ENCODE data around the gene IL2RA.

The IL2RA gene

DNA sequence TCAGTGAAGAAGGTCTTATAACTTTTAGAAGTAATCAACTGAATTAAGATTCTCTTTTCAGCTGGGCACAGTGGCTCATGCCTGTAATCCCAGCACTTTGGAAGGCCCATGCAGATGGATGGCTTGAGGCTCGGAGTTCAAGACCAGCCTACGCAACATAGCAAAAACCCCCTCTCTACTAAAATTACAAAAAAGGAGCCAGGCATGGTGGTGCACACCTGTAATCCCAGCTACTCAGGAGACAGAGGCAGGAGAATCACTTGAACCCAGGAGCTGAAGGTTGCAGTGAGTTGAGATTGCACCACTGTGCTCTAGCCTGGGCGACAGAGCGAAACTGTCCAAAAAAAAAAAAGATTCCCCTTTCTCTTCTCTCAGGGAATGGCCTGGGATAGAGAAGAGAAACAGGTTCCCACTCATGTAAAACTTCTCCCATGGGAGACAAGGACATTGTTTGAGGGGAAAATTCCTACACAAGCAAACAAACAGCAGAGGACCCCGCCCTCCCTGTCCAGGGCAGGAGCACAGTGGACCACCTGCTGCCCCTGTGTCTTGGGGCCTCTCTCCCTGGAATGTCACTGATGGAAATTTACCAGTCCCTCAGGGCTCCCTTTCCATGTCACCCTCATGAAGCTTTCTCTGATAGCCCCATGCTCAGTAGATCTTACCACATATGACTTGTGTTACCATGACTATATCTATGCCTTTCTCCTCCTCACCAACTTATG is 5.6 kb downstream of the IL2RA start:
- no peak overlapping the region for H3K4me3 ChIP-seq (ENCODE audit: low read depth, low read length)
- TF ChIP-seq, protein P1, sequence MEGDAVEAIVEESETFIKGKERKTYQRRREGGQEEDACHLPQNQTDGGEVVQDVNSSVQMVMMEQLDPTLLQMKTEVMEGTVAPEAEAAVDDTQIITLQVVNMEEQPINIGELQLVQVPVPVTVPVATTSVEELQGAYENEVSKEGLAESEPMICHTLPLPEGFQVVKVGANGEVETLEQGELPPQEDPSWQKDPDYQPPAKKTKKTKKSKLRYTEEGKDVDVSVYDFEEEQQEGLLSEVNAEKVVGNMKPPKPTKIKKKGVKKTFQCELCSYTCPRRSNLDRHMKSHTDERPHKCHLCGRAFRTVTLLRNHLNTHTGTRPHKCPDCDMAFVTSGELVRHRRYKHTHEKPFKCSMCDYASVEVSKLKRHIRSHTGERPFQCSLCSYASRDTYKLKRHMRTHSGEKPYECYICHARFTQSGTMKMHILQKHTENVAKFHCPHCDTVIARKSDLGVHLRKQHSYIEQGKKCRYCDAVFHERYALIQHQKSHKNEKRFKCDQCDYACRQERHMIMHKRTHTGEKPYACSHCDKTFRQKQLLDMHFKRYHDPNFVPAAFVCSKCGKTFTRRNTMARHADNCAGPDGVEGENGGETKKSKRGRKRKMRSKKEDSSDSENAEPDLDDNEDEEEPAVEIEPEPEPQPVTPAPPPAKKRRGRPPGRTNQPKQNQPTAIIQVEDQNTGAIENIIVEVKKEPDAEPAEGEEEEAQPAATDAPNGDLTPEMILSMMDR (IDR thresholded peaks at IDR 0.05; ENCODE audit: control insufficient read depth, extremely low read depth, insufficient read depth) = no peak
- no peak for DNase-seq (ENCODE audit: low read depth)

DNA sequence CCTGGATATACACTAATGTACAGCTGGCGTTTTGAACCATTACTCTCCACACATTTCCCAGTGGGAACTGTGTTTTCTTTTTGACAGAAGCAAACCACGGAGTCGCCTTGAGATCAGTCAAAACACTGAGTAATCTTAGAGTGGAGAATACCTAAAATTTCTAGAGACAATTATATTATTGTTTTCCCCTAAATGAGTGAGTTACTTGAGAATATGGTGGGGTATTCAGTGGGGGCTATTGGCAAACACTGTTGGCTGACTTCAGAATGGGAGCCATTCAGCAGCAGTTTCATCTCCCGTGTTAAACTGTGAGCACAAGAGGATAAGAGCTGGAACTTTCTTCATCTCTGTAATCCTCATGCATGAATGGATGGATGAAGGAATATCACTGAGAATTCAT is 6.2 kb downstream of the IL2RA start:
- TF ChIP-seq, protein P1 (IDR thresholded peaks at IDR 0.05; ENCODE audit: control insufficient read depth, extremely low read depth, insufficient read depth) = no peak
- DNase-seq (ENCODE audit: low read depth) = no peak
- H3K4me3 ChIP-seq (ENCODE audit: low read depth, low read length) = no peak overlapping the region

DNA sequence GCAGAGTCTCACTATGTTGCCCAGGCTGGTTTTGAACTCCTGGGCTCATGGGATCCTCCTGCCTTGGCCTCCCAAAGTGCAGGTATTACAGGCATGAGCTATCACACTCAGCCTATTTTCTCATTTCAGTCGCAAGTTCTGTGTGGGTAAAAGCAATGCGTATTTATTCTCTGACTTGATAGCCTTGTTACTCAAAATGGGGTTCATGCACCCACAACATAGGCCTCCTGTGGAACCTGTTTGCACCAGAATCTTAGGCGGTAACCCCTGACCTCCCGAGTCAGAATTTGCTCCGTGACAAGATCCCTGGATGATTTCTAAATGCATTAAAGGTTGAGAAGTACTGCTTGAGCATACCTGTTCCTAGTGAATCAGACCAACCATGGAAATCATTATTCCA is 7.3 kb downstream of the IL2RA start:
- TF ChIP-seq, protein P1 (IDR thresholded peaks at IDR 0.05; ENCODE audit: control insufficient read depth, extremely low read depth, insufficient read depth) = no peak
- H3K4me3 ChIP-seq (ENCODE audit: low read depth, low read length) = no peak overlapping the region
- DNase-seq (ENCODE audit: low read depth) = no peak

DNA sequence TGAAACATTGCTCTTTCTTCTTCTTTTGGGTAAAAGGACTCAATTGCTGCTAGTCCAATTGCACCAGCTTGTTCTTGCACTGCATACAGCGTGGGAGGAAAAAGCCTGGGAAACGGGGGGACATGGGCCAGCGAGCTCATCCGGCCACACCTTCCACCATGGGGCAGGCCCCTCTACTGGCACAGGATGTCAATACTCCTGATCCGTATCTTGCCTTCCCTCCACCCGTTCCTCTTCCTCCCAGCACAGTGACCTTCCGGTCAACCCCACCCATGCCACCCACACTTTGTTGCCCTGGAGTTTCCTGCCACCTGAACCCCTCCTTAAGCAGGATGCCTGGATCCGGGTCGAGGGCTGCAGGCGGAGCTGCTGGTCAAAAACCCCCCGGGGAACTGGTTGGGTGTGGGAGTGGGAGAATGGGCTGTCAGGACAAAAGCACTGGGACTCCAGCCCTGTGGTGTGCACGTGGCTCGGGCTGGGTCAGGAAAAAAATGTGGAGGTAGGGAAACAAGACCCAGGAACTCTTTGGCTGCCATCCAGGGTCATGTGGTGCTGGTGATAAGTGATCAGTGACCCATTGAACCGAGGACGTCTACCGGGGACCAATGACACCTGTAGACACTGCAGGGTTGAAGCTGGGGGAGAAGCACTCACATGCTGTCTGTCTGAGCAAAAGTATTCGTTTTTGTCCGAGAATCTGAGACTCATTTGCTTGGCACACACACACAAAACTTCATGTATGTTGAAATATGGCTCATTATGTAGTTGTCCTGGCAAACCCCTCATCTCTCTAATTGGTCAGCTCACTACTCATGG is 8.1 kb downstream of the IL2RA start:
- no peak for DNase-seq (ENCODE audit: low read depth)
- H3K4me3 ChIP-seq (ENCODE audit: low read depth, low read length) = no peak overlapping the region
- TF ChIP-seq, protein P1 (IDR thresholded peaks at IDR 0.05; ENCODE audit: control insufficient read depth, extremely low read depth, insufficient read depth) = no peak

DNA sequence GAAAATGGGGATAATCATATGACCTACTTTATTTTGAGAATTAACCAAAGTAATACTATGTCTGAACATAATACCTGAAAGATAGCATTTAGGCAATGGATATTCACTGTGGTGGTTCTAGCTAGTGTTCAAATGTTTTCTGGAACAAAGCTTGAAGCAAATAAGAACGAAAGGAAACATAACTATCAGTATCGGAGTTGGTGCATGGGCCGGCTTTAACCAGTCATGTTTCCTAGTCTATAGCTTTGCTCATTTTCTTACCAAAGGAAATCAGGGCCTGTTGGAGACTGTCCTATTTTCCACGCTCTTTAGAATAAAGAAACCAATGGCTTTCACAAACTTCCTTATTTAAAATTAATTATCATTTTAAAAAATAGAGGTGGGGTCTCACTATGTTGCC is 8.9 kb downstream of the IL2RA start:
- TF ChIP-seq, protein P1 (IDR thresholded peaks at IDR 0.05; ENCODE audit: control insufficient read depth, extremely low read depth, insufficient read depth) = no peak
- H3K4me3 ChIP-seq (ENCODE audit: low read depth, low read length) = no peak overlapping the region
- DNase-seq (ENCODE audit: low read depth) = no peak

DNA sequence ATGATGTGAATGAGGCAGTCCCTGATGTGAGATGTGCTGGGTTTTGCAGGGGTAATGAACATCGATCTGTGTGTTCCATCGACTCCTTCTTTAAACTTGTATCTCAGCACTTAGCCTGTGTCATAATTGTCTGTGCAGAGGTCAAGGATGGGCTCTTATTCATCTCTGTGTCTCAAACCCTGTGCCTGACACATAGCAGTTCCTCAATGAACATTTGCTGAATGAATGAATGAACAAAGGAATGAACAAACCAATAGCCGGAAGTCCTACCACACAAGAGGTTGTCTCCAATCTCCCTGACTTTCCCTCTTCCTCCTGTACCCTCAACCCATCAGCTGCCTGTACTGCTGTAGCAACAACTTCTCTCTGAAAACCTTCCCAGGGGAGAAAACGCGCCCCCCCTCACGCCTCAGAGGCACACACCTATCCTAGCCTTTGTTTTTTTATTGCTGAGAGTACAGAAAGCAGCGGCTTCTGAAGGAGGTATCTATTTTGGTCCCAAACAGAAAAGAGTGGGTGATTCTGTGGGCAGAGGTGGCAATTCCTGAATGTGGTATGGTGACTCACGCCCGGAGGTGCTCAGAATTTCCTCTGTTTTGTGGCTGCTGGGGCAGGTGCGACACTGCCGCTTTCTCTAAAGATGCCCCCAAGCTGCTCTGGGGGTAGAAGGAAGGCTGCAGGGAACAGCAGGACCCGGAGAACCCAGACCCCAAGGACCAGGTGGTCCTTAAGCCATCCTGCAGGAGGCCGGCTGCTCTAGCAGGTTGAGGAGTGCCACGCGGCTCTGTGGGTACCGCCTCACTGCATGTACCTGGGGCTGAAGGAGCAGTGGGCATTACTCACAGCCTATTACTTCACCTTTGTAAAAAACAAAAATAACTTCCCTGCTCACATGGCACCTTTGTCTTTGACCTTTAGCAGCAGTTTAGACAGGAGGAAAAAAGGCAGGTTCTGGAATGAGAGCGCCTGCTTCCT is 9.6 kb downstream of the IL2RA start:
- no peak for DNase-seq (ENCODE audit: low read depth)
- no peak overlapping the region for H3K4me3 ChIP-seq (ENCODE audit: low read depth, low read length)
- TF ChIP-seq, protein P1 (IDR thresholded peaks at IDR 0.05; ENCODE audit: control insufficient read depth, extremely low read depth, insufficient read depth) = no peak

All from LNCaP clone FGC (cell line).